Left forelimb (tissue), 1 donor: Measurements from ENCODE around the gene ZNF483.
A peak's percentile ranks its signal among the peaks of the same experiment; 100 is the strongest.
"Not testable (repeated sequence)": the region's sequence is repeated elsewhere in the genome, so short reads cannot be mapped to it uniquely, and the experiment has no call there.

ENCODE experiments used
- DNase-seq: peaks from one replicate; pipeline ENCODE4 v3.0.0-alpha.2; 2018; ENCODE audit warnings: low spot score

ZNF483 gene

DNA sequence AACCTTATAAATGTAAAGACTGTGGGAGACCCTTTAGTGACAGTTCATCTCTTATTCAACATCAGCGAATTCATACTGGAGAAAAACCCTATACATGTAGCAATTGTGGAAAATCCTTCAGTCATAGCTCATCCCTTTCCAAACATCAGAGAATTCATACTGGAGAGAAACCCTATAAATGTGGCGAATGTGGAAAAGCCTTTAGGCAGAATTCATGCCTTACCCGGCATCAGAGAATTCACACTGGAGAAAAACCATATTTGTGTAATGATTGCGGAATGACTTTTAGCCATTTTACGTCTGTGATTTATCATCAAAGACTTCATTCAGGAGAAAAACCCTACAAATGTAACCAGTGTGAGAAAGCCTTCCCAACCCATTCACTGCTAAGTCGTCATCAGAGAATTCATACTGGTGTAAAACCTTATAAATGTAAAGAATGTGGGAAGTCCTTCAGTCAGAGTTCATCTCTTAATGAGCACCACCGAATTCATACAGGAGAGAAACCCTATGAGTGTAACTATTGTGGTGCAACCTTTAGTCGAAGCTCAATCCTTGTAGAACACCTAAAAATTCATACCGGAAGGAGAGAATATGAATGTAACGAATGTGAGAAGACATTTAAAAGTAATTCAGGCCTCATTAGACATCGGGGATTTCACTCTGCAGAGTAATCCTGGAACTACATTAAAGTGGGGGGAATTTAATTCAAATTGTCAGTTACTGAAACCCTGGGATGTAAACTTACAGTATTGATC lies 17.7 kb downstream of the ZNF483 start:
- DNase-seq, result no peak

DNA sequence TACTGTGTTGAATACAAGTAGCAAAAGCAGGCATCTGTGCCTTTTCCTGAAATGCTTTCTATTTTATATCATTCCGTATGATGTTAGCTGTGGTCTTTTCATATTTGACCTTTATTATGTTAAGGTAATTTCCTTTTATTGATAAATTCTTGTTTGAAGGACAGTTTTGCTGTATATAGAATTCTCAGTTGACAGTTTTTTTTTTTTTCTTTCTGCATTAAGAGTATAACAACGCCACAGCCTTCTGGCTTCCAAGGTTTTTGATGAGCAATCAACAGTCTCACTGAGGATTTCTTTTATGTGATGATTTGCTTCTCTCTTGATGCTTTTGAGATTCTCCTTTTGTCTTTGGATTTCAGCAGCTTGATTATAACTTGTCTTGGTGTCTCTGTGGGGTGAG lies 23.6 kb downstream of the ZNF483 start:
- DNase-seq, result no peak

DNA sequence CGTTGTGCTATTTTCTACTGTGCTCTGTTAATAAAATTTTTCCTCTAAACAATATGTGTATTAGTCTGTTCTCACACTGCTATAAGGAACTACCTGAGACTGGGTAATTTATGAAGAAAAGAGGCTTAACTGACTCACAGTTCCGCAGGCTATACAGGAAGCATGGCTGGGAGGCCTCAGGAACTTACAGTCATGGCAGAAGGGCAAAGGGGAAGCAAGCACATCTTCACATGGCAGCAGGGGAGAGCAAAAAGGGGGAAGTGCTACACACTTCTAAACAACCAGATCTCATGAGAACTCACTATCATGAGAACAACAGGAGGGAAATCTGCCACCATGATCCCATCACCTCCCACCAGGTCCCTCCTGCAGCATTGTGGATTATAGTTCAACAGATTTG lies 30.4 kb downstream of the ZNF483 start:
- not testable (repeated sequence) for DNase-seq

- no peak for DNase-seq
These were observed 34.1 kb downstream of the ZNF483 start for GRCh38 chr9:111559000-111559610.

DNA sequence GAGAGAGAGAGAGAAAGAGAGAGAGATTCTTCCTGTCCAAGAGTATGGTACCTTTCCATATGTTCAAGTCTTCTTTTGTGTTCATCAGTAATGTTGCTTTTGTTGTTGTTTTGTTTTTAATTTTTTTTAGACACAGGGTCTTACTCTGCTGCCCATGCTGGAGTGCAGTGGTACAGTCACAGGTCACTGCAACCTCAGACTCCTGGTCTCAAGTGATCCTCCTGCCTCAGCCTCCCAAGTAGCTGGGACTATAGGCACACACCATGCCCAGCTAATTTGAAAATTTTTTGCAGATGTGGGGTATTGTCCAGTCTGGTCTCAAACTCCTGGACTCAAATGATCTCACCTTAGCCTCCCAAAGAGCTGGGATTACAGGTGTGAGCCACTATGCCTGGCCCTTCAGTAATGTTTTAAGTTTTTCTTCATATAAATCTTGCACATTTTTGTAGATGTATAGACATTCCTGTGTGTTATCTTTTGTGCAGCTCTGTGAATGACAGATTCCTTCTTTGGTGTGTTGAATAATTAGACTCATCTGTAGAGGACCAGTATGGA lies 36.3 kb downstream of the ZNF483 start:
- DNase-seq, result no peak

- no peak for DNase-seq
These were observed 41.3 kb downstream of the ZNF483 start for GRCh38 chr9:111566234-111566633.

- not testable (repeated sequence) for DNase-seq
These were observed 43.1 kb downstream of the ZNF483 start for GRCh38 chr9:111568127-111568526.

GRCh38 chr9:111572950-111573604 lies 48.1 kb downstream of the ZNF483 start:
- DNase-seq, result no peak

- DNase-seq, result no peak
These were observed 57.9 kb downstream of the ZNF483 start for GRCh38 chr9:111582888-111583287.

GRCh38 chr9:111586378-111586777 lies 61.4 kb downstream of the ZNF483 start:
- DNase-seq, result no peak

DNA sequence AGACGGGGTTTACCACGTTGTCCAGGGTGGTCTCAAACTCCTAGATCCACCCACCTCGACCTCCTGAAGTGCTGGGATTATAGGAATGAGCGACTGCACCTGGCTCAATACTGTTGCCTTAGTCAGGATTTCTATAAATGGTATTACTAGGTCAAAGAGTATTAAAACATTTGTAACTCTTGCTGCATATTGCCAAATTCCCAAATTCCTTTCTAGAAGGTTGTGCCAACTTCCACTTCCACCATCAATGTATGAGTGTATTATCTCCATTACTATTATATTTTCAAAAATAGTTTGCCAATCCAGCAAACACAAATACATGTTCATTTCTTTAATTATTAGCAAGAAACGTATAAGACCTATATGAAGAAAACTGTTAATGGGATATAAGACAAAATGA lies 63.9 kb downstream of the ZNF483 start:
- no peak for DNase-seq

DNA sequence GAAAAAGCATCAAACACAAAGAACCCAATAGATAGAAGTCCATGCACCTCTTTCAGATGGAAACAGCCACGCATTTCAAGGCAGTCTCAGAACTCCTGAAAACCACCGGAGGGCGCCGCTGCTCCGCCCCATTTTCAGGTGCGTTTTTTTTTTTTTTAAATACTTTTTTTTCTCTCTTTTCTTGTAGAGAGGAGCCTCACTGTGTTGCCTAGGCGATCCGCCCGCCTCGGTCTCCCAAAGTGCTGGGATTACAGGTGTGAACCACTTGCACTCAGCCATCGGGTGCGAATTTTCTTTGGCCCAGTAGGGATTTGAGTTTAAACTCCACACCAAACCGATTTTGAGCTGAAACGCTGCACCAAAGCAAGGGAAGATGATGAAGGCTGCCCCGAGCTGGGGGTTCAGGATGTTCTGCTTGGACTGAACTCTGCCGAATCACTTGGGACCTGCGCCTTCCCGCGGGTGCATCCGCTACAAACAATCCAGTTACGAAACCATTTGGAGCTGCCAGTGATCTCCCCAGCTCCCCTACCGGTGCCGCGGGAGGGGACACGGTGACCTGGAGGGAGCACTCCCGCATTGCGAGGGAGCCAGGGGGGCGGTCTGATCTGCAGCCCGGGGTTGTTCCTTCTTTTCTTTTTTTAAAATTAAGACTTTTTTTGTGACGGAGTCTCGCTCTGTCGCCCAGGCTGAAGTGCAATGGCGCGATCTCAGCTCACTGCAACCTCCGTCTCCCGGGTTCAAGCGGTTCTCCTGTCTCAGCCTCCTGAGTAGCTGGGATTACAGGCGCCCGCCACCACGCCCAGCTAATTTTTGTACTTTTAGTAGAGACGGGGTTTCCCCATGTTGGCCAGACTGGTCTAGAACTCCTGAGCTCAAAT lies 73.1 kb downstream of the ZNF483 start:
- peak; percentile 69 for DNase-seq

DNA sequence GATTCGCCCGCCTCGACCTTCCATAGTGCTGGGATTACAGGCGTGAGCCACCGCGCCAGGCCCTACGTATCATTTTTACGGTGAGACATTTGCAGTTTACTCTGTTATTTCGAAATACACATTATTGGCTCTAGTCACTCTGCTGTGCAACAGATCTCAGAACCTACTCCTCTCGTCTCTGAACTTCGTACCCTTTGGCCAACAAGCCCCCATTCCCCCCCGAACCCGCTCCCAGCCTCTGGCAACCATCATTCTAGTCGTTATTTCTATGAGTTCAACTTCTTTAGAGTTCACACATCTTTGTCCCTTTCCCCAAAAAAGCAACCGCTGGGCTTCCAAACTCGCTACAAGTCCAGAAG lies 73.7 kb downstream of the ZNF483 start:
- no peak for DNase-seq

DNA sequence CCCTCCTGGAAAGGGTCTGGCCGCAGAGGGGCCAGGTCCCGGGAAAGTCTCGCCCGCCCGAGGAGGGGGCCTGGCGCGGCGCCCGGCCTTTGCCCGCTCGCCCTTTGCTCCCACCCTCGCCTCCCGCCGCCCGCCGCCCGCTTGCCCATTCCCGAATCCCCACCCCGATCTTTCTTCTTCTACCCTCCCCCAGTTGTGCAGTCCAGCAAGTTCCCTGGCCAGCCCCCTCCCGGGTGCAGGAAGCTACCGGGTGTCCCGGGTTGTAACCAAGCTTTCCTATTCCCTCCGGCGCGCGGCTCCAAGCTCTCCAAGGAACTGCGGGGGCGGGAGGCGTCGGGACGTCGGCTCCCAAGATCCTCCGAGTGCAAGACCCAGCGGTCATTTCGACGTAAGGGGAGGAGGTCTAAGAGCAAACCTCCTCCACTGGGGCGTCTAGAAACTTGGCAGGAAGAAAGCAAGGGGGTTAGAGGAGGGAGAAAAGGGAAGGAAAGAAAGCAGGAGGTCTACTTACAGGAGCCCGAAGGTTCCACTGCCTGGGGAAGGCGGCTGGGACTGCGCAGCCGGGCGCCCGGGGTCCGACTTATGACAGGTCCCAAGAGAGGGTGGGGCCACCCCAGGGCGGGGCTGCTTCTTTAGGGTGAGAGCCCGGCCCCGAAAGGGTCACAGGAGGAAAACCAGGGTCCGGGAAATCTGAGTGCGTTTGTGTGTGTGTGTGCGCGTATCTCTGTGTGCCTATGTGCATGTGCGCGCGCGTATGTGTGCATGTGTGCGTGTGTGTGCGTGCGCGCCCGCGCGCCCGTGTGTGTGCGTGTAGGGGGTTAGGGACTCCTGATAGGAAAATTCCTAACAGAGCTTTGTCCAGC lies 74.3 kb downstream of the ZNF483 start, which contains the start of gene PTGR1:
Gene PTGR1, minus strand, starts transcription at position 556 of the 863 bp plus-strand sequence. CDS start 2,225 bp downstream, outside the sequence.
- DNase-seq, result peak; percentile 85

GRCh38 chr9:111599955-111600343 lies 75.0 kb downstream of the ZNF483 start:
- DNase-seq, result no peak

DNA sequence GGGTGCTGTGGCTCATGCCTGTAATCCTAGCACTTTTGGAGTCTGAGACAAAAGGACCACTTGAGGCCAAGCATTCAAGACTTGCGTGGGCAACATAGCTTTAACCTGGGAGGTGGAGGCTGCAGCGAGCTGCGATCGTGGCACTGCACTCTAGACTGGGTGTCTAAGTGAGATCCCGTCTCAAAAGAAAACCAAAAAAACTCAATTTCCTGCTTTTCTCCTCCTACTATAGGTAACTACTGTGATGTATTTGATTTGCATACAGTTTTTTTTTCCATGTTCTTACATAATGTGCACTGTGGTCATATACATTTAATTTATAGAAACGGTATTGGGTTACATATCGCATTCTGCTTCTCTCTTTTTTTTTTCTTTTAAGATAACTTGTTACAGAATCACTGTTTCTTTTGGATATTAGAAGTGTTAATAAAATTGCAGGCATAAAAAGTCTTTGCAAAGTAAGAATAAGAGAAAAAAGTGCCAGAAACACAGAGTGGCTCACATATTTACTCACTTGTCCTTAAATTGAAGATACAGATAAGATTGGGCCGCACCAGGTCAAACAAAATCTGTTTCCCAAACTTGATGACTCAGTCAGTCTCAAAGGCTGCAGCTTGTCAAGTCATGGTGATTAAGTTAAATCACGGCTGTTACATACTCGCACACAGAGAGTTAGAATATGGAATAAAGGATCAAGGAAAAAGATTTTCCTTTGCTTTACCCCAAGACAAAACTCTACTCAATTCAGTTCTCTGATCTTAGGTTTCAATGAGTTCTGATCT lies 76.4 kb downstream of the ZNF483 start:
- DNase-seq, result no peak

DNA sequence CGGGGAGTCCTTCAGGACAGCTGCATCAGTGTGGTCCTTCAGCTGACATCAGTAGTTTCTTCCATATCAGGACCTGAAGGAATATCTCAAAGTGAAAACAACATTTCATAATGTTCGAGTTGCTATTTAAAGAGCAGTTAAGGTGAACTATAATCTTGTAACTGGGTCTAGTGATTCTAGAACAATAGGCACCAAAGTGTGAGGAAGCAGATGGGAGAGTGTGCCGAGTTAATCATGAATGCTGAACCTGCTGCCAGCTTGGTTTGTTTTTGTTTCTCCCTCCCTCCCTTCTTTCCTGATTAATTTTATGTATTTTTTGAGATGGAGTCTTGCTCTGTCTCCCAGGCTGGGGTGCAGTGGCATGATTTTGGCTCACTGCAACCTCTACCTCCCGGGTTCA lies 78.1 kb downstream of the ZNF483 start:
- no peak for DNase-seq

DNA sequence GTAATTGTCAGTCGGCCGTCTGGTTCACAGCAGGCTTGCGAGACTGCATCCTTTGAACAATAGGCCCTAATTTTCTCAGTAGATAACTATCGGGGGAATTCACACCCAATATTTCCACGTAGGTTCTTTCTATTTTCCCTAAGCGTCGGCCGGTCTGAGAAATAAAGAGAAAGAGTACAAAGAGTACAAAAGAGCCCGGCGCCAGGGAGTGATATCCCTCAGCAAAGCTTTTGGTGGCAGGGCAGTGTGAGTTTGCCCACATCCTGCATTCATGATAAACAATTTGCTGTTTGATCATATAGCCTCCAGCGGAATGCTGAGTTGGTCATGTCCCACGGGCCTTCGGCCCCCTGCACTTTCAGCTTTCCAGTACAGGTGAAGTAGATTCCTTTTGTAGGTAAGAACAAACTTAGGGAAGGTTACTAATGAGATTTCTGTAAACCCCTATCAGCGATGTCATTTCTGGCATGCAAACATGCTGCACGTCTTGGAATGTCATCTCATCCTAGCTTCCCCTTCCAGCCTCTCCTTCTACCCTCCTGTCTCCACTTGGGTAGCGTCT lies 79.2 kb downstream of the ZNF483 start:
- DNase-seq, result no peak

DNA sequence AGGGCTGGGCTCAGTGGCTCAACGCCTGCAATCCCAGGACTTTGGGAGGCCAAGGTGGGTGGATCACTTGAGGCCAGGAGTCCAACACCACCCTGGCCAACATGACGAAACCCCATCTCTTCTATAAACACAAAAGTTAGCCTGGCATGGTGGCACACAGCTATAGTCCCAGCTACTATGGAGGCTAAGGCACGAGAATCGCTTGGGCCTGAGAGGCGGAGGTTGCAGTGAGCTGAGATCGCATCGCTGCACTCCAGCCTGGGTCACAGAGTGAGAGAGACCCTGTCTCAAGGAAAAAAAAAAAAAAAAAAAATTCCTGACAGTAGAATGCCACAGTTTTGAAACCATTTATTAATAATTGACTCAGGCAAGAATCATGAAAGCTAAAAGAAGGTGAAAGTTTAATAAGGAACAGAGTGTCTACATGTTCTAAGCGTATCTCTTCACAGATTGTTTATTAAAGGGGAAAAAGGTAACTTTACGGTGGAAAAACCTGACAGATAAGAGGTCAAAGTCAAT lies 80.1 kb downstream of the ZNF483 start:
- DNase-seq, result no peak

DNA sequence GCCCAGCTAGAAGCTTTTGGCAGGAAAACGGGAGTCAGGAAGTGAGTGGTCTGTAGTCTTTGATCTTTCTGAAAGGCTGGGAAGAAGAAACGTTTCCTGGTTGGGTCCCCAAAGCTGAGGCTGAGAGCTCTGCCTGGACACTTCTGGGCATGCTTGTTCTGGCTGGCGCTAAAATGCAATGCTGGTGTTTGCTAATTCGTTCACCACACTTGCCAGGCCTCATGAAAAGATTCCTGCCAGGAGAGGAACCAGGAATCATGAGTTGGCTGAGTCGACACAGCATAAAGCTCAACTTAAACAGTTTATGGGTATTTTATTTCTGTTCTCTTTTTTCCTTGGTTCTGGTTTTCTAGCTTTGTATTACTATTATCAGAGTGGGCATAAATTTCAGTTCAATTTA lies 85.2 kb downstream of the ZNF483 start:
- DNase-seq, result no peak
